ENCODE results near the gene TBCC.
A peak's percentile ranks its signal among the peaks of the same experiment; 100 is the strongest.

The TBCC gene

GRCh38 chr6:42783177-42783875, 37.4 kb upstream of the TBCC start:
- Histone ChIP-seq H3K4me2 (ENCODE audit: low read length) (peak overlapping the region; percentile 90), H3K9me2 (ENCODE audit: low read depth, low read length) (no peaks in the 10 kb centered on the region), H4K20me1 (ENCODE audit: insufficient read depth, low read length) (no peaks in the 10 kb centered on the region), H3K27ac (ENCODE audit: low read depth, low read length, poor library complexity, severe bottlenecking) (peak overlapping the region; percentile 89), H2AFZ (ENCODE audit: low read length) (no peak overlapping the region), H3K9ac (ENCODE audit: low read length) (peak overlapping the region; percentile 96), H3K4me1 (ENCODE audit: insufficient read depth, low read length, severe bottlenecking) (peaks cover 70% of the 10 kb centered on the region), H3K4me3 (ENCODE audit: low read depth, low read length, poor library complexity, severe bottlenecking) (peak overlapping the region; percentile 78), H3K9me3 (ENCODE audit: low read length) (no peaks in the 10 kb centered on the region), H3K36me3 (ENCODE audit: insufficient read depth, low read length) (peaks cover 14% of the 10 kb centered on the region; the same call in 1 of the 2 replicates), H3K79me2 (ENCODE audit: insufficient read depth, low read length) (peaks cover 49% of the 10 kb centered on the region), H3F3A (ENCODE audit: insufficient read depth, low read length) (no peaks in the 10 kb centered on the region), H3K27me3 (ENCODE audit: insufficient read depth, low read length) (no peaks in the 10 kb centered on the region)
- no peak for TF ChIP-seq EZH2 (IDR thresholded peaks at IDR 0.05; ENCODE audit: borderline replicate concordance, low read length)
- TF ChIP-seq, protein P1, sequence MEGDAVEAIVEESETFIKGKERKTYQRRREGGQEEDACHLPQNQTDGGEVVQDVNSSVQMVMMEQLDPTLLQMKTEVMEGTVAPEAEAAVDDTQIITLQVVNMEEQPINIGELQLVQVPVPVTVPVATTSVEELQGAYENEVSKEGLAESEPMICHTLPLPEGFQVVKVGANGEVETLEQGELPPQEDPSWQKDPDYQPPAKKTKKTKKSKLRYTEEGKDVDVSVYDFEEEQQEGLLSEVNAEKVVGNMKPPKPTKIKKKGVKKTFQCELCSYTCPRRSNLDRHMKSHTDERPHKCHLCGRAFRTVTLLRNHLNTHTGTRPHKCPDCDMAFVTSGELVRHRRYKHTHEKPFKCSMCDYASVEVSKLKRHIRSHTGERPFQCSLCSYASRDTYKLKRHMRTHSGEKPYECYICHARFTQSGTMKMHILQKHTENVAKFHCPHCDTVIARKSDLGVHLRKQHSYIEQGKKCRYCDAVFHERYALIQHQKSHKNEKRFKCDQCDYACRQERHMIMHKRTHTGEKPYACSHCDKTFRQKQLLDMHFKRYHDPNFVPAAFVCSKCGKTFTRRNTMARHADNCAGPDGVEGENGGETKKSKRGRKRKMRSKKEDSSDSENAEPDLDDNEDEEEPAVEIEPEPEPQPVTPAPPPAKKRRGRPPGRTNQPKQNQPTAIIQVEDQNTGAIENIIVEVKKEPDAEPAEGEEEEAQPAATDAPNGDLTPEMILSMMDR (IDR thresholded peaks at IDR 0.05; ENCODE audit: low read length) = peak; percentile 4; the same call in 1 of the 2 replicates

- no peak for TF ChIP-seq EZH2 (IDR thresholded peaks at IDR 0.05; ENCODE audit: borderline replicate concordance, low read length)
- TF ChIP-seq, protein P1 (IDR thresholded peaks at IDR 0.05; ENCODE audit: low read length) = no peak
- H3K27me3 ChIP-seq (ENCODE audit: insufficient read depth, low read length) = no peaks in the 10 kb centered on the region
- peaks cover 71% of the 10 kb centered on the region for H3K4me1 ChIP-seq (ENCODE audit: insufficient read depth, low read length, severe bottlenecking)
These were observed 36.8 kb upstream of the TBCC start for GRCh38 chr6:42782689-42783176.

DNA sequence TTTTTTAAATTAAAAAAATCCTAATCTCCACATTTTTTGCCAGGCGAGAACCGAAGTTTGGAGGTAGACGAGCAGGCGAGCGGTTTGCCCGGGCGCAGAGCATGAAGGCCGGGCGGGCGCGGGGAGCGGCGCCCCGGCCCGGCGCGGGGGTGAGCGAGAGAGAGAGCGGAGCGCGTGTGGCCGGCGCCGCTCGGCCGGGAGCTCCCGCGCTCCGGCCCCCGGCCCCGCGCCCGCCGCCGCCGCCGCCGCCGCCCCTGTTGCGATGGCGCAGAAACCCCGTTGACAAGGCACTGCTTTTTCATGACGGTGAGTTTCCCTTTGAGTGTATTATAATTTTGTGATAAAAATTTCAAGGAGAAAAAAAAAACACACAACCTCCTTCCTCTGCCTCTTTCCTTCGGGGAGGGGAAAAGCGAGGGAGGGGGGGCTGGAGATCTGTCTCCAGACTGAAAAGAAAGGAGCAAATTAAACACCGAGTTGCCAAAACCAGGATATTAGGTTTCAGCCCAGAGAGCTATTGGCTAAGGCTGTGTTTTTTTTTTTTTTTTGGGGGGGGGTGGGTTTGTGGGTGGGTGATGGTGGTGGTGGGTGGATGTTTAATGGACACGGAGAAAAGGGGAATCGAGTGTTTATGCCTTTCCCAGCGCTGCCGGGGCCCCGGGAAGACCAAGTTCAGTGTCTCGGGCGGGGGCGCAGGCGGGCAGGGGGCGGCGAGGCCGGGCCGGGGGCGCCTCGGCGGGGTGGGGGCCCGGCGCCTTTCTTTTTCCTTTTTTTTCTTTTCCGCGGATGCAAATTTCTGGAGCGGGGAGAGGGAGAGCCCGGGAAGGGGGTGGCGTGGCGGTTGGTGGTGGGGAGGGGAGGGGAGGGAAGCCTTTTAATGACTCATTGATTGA, 36.1 kb upstream of the TBCC start, which contains the start of gene BICRAL:
Gene BICRAL, plus strand, starts transcription at position 257 of the 893 bp plus-strand sequence. CDS start 39,971 bp downstream, outside the sequence.
- Histone ChIP-seq H3K9ac (ENCODE audit: low read length) (peak within 1 kb of the TSS; percentile 96), H3F3A (ENCODE audit: insufficient read depth, low read length) (no peaks in the 10 kb centered on the region), H3K4me3 (ENCODE audit: low read depth, low read length, poor library complexity, severe bottlenecking) (peak within 1 kb of the TSS; percentile 78), H3K27ac (ENCODE audit: low read depth, low read length, poor library complexity, severe bottlenecking) (peak within 1 kb of the TSS; percentile 89), H4K20me1 (ENCODE audit: insufficient read depth, low read length) (no peaks in the 10 kb centered on the region), H3K36me3 (ENCODE audit: insufficient read depth, low read length) (peaks cover 10% of the 10 kb centered on the region; the same call in 1 of the 2 replicates), H3K9me2 (ENCODE audit: low read depth, low read length) (no peaks in the 10 kb centered on the region), H3K4me2 (ENCODE audit: low read length) (peak within 1 kb of the TSS; percentile 90), H3K27me3 (ENCODE audit: insufficient read depth, low read length) (no peaks in the 10 kb centered on the region), H3K9me3 (ENCODE audit: low read length) (no peaks in the 10 kb centered on the region), H3K4me1 (ENCODE audit: insufficient read depth, low read length, severe bottlenecking) (peaks cover 71% of the 10 kb centered on the region), H3K79me2 (ENCODE audit: insufficient read depth, low read length) (peaks cover 37% of the 10 kb centered on the region), H2AFZ (ENCODE audit: low read length) (no peak within 1 kb of the TSS)
- TF ChIP-seq, protein P1 (IDR thresholded peaks at IDR 0.05; ENCODE audit: low read length) = no peak
- no peak for TF ChIP-seq EZH2 (IDR thresholded peaks at IDR 0.05; ENCODE audit: borderline replicate concordance, low read length)

More at GRCh38 chr6:42782689-42783176, 36.8 kb upstream of the TBCC start:
- Histone ChIP-seq H3K4me2 (ENCODE audit: low read length) (peak overlapping the region; percentile 90), H3K9me3 (ENCODE audit: low read length) (no peaks in the 10 kb centered on the region), H3K4me3 (ENCODE audit: low read depth, low read length, poor library complexity, severe bottlenecking) (peak overlapping the region; percentile 78), H3K27ac (ENCODE audit: low read depth, low read length, poor library complexity, severe bottlenecking) (peak overlapping the region; percentile 89), H3F3A (ENCODE audit: insufficient read depth, low read length) (no peaks in the 10 kb centered on the region), H3K79me2 (ENCODE audit: insufficient read depth, low read length) (peaks cover 44% of the 10 kb centered on the region), H3K9ac (ENCODE audit: low read length) (peak overlapping the region; percentile 96), H3K36me3 (ENCODE audit: insufficient read depth, low read length) (peaks cover 13% of the 10 kb centered on the region; the same call in 1 of the 2 replicates), H4K20me1 (ENCODE audit: insufficient read depth, low read length) (no peaks in the 10 kb centered on the region), H2AFZ (ENCODE audit: low read length) (no peak overlapping the region), H3K9me2 (ENCODE audit: low read depth, low read length) (no peaks in the 10 kb centered on the region)

Measured in OCI-LY1 (cell line).